HUDEP-2 (cell line): Measurements from ENCODE around the gene ZNF385C.

Experiments used
- DNase-seq, 76 experiments: peaks; one replicate each; lab custom pipeline; 2025; ENCODE audit not compliant: unreplicated experiment in 76 of 76; lab: John Stamatoyannopoulos, UW

ZNF385C gene

GRCh38 chr17:42125565-42125964, 27.3 kb upstream of the ZNF385C start:
- DNase-seq: no peak

- DNase-seq: no peak
These were observed 26.0 kb upstream of the ZNF385C start for GRCh38 chr17:42124256-42124655.

DNA sequence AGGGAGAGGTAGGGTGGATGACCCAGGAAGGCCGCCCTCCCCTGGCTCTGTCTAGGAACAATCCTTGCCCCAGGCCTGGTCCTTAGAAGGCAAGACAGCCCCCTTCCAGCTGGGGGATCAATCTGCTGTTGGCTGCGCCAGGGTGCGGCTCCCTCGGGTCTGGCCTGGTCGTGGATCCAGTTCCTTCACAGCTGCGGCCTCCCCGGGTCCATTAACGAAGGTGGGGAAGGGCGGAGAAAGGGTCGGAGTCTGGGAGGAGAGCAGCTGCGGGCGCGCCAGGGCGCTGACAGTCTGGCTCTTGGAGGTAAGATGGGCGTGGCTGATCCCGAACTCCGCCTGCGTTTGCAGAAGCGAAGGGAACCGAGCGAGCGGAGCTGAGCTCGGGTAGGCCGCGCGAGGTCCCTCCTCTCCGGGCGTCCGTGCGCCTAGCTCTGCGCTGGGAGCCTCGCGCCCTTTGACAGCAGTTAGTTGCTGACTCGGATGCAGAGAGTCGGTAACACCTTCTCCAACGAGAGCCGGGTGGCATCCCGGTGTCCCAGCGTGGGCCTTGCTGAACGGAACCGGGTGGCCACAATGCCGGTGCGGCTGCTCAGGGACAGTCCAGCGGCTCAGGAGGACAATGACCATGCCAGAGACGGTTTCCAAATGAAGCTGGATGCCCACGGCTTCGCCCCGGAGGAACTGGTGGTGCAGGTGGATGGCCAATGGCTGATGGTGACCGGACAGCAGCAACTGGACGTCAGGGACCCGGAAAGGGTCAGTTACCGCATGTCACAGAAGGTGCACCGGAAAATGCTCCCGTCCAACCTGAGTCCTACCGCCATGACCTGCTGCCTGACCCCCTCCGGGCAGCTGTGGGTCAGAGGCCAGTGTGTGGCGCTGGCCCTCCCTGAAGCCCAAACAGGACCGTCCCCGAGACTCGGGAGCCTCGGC, 24.4 kb upstream of the ZNF385C start, which contains the start of gene HSPB9:
Gene HSPB9, plus strand, starts transcription at position 434 of the 933 bp plus-strand sequence. Its CDS starts 47 bp downstream, at position 481.
- DNase-seq: no peak

DNA sequence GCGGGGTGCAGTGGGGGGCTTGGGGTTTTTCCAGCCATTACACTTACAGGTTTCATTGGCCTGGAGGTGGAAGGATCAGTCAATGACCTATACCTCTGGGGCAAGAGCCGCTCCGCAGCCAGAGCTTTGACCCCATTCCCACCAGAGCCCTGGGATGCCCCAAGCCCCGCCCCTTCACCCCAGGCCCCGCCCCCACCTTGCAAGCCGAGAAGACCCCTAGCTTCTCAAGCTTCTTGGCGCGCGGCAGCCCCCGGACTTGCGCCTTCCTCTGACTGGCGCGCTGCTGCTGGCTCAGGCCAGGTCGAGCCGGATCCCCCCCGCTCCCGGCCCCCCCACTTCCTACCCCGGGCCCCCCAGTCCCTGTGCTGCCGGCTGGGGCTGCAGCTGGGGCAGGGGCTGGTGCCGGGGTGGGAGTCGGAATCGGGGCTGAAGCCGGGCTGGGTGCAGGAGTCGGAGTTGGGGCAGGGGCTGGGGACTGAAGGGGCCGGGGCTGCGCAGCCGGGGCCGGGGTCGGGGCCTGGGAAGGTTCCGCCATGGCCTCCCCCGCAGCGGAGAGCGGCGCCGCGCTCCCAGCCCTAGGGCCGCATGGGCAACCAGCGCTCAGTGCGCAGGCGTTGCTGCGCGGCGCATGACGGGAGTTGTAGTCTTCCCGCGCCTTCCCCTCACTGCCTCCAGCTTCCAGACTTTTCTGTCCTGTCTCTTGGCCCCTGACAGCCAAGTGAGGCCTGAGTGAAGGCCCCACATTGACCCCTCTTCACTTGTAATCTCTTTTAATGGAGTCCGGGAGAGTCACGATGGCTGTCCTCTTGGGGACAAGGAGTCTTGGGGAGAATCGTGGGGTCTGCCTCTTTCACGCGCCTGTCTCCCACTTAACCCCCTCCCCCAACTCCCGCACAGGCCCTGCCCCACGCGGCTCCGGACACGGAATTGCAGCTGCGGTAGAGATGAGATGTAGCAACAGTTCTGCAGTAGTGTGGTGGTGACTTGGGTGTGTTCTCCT, 22.8 kb upstream of the ZNF385C start, which contains the start of gene KAT2A:
Gene KAT2A, minus strand, starts transcription at position 598 of the 1,000 bp plus-strand sequence. Its CDS starts 63 bp downstream, at position 535.
- DNase-seq: peak in 66 of 76 experiments; percentile 16 to 76 (median 56)

DNA sequence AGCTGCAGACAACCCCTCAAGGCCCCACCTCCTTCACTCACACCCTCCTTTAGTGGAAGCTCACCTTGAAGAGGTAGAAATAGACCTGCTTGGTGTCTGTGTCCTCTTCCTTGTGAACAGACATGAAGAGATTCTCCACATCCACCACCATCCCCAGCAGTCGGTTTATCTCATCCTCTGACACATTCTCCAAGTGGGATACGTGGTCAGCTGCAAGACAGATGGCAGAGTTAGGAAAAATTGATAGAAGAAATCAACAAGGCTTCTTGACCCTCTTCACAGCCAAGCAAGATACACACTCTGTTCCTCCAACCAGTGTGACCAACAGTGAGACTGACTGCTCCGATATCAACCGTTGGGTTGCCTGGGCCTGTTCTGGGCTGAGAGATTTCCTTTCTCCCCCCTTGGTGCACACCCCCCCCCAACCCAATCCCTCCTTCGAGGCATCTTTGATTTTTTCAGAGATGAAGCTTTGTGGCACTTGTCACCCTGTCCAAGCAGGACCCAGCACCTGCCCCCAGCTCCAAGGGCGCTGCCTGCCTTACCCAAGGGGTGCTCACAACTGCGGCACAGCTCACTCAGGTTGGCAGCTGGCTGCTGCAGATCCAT, 22.0 kb upstream of the ZNF385C start:
- DNase-seq: peak in 4 of 76 experiments; percentile 9 to 28 (median 18)

- DNase-seq: no peak
These were observed 21.0 kb upstream of the ZNF385C start for GRCh38 chr17:42119301-42119700.

- DNase-seq: peak in 24 of 76 experiments; percentile 2 to 55 (median 18)
These were observed 20.3 kb upstream of the ZNF385C start for GRCh38 chr17:42118545-42118944.

- no peak for DNase-seq
These were observed 19.8 kb upstream of the ZNF385C start for GRCh38 chr17:42118126-42118510.

DNA sequence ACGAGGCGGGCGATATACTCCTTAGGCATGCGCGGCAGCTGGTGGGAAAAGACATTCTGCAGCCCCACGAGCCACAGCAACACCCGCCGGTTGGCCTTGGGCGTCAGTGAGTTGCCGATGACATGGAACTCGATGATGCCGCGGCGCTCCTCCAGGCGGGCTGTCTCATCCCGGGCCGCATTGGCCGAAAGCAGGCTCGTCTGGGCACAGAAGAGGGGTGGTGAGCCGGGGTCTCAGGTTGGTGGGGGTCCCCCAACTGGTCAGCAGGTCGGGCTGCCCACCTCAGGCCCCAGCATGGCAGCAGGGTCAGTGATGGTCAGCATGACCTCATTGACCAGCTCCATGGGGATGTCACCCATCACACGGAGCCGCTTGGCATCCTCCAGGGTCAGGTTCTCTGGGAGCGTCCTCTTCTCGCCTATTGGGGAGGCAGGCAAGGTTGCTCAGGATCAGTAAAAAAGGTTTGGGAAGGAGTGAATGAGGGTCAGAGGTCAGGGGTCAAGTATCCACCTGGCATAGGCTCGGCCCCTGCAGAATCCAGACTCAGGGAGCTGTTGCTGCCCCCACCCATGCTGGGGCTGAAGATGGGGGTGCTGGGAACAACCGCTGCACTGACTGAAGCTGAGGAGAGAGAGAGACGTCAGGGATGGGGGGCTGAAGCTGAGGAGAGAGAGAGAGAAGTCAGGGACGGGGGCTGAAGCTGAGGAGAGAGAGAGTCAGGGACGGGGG, 19.3 kb upstream of the ZNF385C start:
- DNase-seq: no peak

DNA sequence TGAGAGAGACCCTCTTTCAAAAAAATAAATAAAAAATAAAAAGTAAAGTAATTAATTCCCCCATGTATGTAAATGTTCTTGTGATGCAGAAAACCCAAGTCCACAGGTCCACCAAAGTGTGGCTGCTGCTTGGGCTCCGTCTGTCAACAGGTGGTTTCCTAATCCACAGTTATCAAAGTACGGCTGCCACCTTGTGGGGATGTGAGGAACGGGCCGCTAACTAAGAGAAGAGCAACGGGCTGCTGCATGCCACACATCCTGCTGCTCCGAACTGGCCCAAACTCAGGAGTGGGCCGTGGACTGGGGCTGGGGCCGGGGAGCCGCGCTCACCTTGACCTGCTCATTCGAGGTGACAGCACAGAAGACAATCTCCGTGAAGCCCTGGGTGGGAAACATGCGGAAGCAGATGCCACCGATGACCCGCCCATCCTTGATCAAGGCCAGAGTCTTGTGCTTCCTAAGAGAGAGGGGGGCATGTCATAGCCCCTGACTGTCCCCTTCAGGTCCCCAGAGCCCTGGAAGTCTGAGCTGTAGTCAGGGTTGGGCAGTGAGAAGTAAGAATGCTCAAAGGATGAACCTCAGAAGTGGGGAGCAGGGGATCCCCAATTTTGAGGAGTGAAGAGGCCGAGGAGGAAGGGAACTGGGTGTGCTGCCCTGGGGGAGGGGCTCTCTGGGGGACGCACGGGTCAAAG, 18.6 kb upstream of the ZNF385C start:
- peak in 63 of 76 experiments; percentile 7 to 83 (median 55) for DNase-seq

- DNase-seq: no peak
These were observed 15.8 kb upstream of the ZNF385C start for GRCh38 chr17:42114118-42114517.

DNA sequence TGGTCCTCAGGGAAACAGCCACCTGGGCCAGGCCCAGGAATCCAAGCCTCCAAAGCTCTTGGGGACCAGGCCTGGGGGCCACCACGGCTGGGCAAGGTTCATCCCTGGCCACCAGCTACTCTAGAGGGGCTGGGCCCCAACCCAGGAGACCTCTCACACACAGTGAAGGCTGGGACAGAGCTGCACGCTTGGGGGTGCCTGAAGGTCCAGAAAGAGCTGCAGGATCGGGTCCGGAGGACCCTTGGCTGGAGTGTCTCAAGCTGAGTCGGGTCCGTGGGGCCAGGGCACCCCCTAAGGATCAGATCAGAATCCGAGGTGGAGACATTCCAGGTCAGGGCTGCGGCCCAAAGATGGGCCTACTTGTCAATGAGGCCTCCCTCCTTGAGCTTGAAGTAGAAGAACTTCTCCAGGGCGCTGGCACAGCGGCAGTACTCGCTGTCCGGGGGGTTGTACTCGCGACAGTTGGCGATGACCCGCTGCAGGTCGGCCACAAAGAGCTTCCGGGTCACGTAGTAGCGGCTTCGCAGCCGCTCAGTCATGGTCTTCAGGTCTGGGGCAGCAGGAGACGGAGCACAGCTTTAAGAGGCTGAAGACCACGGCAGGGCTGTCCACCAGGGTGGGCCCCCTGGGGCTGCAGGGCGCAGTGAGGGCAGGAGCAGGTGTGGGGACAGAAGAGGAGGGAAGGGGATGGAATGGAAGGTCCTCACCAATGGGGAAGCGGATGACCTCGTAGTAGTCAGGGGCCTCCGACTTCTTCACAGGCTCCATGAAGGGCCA, 15.2 kb upstream of the ZNF385C start:
- DNase-seq: no peak

- peak in 43 of 76 experiments; percentile 10 to 71 (median 31) for DNase-seq
These were observed 14.4 kb upstream of the ZNF385C start, which contains the start of gene DHX58 for GRCh38 chr17:42112552-42113176. DHX58 (minus strand) TSS chr17:42112714; CDS start chr17:42111892, 822 bp downstream.

DNA sequence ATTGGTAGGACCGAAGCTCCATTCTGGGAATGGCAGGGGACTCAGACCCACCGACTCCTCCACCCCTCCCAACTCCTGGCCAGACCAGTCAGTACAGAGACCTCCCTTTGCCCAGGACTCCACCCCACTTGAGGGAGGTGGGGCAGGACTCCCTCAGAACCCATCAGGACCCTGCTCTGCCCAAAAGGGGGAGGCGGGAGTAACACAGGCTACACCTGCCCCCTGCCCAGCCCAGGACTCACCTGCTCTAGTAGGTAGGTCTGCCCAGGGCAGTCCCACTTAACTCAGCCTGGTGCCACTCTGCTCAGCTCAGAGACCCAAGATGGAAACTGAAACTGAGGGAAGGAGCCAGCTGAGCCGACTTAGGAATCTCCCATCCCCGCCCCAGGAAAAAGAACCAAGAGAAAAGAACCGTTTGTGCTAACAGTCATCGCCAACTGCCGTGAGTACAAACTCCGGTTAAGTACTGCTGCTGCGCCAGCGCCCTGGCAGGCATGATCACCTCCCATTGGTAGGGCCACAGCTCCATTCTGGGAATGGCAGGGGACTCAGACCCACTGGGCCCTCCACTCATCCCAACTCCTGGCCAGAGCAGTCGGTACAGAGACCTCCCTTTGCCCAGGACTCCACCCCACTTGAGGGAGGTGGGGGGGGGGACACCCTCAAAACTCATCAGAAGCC, 13.7 kb upstream of the ZNF385C start:
- DNase-seq: peak in 2 of 76 experiments; percentile 51 to 54

DNA sequence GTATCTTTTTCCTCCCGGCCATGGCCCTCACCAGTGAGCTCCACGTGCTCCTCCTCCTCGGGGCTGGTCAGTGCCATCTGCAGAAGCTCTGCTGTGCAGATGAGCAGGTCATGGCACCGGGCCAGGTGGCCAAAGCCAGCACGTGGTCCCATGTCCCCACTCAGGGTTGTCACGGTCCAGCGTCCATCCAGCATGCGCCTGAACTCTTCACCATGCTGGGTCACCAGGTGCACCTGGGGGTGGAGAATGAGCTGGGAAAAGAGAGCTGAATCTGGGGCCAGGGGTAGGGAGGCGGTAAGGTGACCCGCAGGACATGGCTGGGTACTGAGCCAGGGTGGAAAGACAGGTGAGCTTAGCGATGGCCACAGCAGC, 13.0 kb upstream of the ZNF385C start:
- DNase-seq: no peak

GRCh38 chr17:42110301-42111264, 12.3 kb upstream of the ZNF385C start:
- no peak for DNase-seq
